Astrocyte of the spinal cord (primary cell): Measurements from ENCODE around the gene LAMA3.

ENCODE experiments used
- DNase-seq: peaks from one replicate; pipeline ENCODE4 v3.0.0; 2011; ENCODE audit warnings: low read depth, low spot score
- H3K4me3 ChIP-seq: 2 replicates; pipeline ENCODE4 v1.5.1; 2011; ENCODE audit warnings: low read depth, mild to moderate bottlenecking, low read length, moderate library complexity
- in situ Hi-C: cut with HindIII; loops from 2 replicates; pipeline ENCODE4 v1.10.0; 2017; ENCODE audit warnings: low sequenced_read_pairs
- TF ChIP-seq, protein P1 (sequence below): IDR thresholded peaks from 2 replicates; pipeline ENCODE4 v1.5.1; 2012; ENCODE audit warnings: low read depth, mild to moderate bottlenecking, low read length, inconsistent platforms

Gene LAMA3

GRCh38 chr18:23992089-23992940 lies 303.1 kb downstream of the LAMA3 start:
- H3K4me3 ChIP-seq, result no peak overlapping the region
- TF ChIP-seq, protein P1, sequence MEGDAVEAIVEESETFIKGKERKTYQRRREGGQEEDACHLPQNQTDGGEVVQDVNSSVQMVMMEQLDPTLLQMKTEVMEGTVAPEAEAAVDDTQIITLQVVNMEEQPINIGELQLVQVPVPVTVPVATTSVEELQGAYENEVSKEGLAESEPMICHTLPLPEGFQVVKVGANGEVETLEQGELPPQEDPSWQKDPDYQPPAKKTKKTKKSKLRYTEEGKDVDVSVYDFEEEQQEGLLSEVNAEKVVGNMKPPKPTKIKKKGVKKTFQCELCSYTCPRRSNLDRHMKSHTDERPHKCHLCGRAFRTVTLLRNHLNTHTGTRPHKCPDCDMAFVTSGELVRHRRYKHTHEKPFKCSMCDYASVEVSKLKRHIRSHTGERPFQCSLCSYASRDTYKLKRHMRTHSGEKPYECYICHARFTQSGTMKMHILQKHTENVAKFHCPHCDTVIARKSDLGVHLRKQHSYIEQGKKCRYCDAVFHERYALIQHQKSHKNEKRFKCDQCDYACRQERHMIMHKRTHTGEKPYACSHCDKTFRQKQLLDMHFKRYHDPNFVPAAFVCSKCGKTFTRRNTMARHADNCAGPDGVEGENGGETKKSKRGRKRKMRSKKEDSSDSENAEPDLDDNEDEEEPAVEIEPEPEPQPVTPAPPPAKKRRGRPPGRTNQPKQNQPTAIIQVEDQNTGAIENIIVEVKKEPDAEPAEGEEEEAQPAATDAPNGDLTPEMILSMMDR, result no peak
- in situ Hi-C loops, result no loop called here
- DNase-seq, result peak; percentile 56

GRCh38 chr18:23992941-23993280 lies 303.7 kb downstream of the LAMA3 start:
- DNase-seq, result no peak
- TF ChIP-seq, protein P1, result no peak
- in situ Hi-C loops, result no loop called here
- H3K4me3 ChIP-seq, result no peak overlapping the region

DNA sequence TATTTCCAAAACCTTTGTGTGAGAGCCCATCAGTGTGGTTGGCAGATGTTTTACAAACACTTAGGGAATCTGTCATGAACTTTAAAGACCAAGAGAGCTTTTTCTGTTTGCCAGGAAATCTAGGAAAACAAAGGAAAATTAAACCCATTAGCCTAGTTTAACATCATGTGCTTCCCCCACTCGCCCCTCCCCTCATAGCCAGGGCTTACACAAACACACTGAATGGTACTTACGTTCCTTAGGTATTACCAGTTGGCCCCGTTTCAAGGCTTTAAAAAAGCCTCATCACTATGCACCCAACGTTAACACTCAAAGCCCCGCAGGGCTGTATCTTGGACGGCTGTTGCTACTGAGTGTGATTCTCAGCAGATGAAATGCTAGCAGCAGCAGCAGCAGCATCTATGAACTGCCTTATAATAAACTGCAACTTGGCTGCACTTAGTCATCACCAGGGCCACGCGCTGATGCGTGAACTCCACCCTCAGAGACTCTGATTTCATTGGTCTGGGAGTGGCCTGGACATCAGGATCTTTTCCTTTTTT lies 305.2 kb downstream of the LAMA3 start:
- peak; percentile 91 for DNase-seq
- H3K4me3 ChIP-seq, result no peak overlapping the region
- TF ChIP-seq, protein P1, result no peak
- in situ Hi-C loops, result no loop called here

DNA sequence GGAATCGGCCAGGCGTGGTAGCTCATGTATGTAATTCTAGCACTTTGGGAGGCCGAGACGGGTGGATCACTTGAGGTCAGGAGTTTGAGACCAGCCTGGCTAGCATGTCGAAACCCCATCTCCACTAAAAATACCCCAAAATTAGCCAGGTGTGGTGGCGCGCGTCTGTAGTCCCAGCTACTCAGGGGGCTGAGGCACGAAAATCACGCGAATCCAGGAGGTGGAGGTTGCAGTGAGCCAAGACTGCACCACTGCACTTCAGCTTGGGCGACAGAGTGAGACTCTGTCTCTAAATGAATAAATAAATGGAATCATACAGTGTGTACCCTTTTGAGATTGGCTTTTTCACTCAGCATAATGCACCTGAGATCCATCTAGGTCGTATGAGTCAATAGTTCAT lies 305.9 kb downstream of the LAMA3 start:
- in situ Hi-C loops, result no loop called here
- no peak for DNase-seq
- no peak overlapping the region for H3K4me3 ChIP-seq
- TF ChIP-seq, protein P1, result no peak

- in situ Hi-C loops, result no loop called here
- DNase-seq, result no peak
- TF ChIP-seq, protein P1, result no peak
- H3K4me3 ChIP-seq, result no peak overlapping the region
These were observed 308.8 kb downstream of the LAMA3 start for GRCh38 chr18:23998018-23998417.

- H3K4me3 ChIP-seq, result no peak overlapping the region
- in situ Hi-C loops, result no loop called here
- TF ChIP-seq, protein P1, result no peak
- no peak for DNase-seq
These were observed 309.6 kb downstream of the LAMA3 start for GRCh38 chr18:23998820-23999219.
